ENCODE measurements around the gene ABHD17C.

DNA sequence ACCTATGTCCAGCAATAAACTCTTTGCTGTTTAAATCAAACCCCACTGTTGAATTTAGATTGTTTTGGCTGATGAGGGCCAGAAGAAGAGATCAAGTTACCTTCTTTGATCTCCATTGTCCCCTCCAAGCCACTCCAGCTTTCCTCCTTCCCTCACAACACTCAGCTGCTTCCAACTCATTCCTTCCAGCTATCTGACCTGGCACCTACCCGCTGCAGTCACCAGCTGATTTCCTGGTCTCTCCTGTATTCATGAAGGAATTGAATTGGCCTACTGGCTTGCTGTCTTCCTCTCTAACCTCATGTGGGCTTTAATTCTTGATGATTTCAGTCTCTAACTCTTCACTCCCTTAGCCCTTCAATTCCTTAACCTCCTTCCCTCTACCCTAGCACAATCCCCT lies 40.8 kb upstream of the ABHD17C start:
- TF ChIP-seq POLR2A (IDR thresholded peaks at IDR 0.05) = no peak
- no peak for TF ChIP-seq CTCF (IDR thresholded peaks at IDR 0.05)
